Nucleus accumbens (tissue), 56 donors: ENCODE data around the gene C1orf21.

Experiments
- DNase-seq, 56 donors: peaks; one replicate each; lab custom pipeline; 2025; lab: John Stamatoyannopoulos, UW

Gene C1orf21

GRCh38 chr1:184617433-184618029 lies 230.7 kb downstream of the C1orf21 start:
- DNase-seq = no peak

- DNase-seq = no peak
Observed at GRCh38 chr1:184618851-184619250, 232.0 kb downstream of the C1orf21 start.

GRCh38 chr1:184620469-184620868 lies 233.6 kb downstream of the C1orf21 start:
- no peak for DNase-seq

DNA sequence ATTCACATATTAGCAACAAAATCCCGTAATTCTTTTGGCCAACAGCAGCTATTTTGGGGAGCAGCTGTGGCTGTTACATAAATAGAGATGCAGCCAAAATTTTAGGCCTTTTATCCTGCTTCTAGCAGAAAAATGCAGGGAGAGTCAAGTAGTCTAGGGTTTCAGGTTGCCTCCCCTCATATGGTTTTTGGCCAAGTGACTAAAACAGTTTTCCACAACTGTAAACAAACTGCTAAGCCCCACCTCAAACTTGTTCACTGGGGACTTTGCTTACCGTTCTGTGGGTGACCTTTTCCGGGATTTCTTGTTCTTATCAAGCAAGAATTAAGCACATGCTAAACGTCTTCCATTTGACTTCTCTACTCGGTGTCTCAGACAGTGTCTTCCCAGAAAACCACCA lies 234.4 kb downstream of the C1orf21 start:
- no peak for DNase-seq

DNA sequence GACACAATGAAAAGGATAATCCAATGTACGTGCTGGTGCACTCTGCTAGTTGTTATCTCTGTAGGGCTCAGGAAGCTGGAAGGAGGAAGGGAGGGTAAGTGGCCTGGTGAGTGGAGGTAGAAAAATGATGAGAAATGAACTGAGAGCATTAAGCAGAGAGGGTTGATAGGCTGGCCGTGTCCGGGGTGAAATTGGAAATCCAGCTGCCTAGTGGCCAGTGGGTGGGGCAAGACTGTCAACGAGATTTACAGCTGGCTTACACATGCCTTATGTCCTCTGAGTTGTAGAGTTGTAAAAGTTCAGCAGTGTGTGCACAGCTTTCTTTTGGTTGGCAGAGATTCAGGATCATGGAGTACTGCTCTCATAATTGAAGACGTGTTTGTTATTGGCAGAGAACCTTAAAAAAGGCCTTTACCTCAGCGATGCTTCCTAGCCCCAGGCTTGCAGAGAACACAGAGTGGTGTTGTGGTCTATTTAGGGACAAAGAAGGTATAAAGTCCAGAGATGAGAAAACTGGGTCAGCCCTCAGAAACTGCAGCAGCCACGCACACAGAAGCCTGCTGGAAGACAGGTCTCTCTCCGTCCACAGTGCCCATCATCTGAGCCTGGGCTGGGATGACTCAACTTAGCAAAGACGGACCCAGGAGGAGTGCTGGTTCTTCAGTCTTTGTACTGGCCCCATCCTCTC lies 235.5 kb downstream of the C1orf21 start:
- DNase-seq = no peak

DNA sequence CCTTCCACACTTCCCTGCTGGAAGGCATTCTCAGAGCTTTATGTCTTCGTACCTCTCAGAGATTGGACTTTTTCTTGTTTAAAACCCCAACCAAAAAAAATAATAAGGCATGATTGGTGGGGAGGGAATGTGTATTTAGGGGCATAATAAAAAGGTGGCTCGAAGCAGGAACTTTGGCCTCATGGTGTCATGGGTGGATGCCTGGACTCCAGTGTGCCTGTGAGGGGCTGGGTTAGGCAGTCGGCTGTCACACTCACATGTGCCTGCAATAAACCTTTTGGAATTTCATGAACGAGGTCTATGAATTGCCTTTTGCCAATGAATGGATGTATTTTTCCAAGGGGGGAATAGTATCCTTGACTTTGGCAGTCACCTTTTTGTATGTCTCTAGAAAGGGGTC lies 236.6 kb downstream of the C1orf21 start:
- no peak for DNase-seq

DNA sequence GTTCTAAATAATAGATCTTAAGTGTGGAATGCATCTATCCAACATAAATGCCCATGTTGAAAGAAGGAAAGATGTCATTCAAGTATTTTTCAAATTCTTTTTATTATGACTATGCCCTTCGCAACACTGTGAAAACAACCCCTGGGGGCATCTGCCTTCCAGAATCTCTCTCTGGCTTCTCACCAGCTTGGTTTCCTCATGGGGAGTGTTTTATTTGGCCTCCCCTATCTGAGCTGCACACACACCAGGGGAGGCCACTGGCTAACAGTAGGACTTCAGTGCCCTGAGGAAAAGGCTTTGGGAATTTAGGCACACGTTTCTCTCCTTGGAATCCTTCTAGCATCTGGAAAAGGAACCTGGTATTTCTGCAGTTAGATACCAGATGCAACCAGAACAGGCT lies 237.2 kb downstream of the C1orf21 start:
- no peak for DNase-seq

DNA sequence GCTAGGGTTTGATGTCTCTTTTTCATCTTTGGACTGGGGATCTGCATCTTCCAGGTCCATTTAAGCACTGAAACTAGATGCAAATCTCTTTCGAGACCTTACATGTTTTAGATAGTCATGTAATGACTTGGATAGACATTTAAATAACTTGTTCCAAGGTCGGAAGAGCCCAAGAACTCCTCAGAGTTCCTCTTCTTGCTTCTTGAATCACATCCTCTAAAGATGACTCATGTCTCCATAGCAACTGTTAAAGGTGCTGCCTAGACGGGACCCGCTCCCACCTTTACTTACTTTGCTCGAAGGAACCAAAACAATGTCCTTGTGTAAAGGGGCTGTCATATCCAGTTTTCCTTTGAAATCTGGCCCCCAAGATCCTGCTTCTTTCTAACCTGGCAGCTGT lies 237.8 kb downstream of the C1orf21 start:
- no peak for DNase-seq

- no peak for DNase-seq
Observed at GRCh38 chr1:184625271-184625670, 238.4 kb downstream of the C1orf21 start.

DNA sequence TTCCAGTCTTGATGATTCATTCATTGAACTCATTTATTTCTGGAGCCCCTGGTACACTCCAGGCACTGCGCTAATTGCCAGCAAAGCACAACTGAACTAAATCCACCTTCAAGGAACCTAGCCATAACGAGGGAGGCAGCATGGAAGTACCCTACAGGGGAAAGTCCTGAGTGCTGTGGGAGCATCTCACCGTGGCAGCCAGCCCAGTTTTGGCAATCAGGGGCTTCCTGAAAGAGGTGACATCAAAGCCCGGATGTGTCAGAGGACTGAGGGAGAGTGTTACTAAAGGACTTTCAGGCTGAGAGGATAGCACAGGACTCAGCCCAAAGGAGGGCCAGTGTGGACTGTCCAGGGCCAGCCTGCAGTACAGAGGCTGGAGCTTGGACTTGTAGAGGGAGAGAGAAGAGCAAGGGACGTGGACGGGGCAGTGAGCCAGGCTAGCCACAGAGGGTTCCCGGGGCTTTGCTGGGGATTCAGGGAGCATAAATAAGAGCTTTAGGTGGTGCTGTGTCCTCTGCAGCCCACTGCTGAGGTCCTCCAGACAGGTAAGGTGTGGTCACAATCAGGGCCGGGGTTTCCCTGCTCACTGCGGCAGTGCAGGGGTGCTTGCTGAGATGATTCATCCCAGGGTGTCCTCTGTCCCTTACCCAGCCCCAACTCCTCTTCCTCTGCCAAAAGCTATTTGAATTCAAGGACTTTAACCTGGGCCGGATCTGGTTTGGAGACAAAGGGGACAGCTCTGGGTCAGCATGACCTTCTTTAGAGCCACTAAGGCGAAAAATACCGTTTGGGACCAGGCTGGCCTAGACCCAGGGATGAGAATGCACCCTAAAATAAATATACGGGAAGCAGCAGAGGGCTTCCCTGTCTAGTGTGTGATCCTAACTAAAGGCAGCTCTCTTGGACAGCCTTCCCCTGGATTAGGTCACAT lies 239.5 kb downstream of the C1orf21 start:
- DNase-seq = no peak

DNA sequence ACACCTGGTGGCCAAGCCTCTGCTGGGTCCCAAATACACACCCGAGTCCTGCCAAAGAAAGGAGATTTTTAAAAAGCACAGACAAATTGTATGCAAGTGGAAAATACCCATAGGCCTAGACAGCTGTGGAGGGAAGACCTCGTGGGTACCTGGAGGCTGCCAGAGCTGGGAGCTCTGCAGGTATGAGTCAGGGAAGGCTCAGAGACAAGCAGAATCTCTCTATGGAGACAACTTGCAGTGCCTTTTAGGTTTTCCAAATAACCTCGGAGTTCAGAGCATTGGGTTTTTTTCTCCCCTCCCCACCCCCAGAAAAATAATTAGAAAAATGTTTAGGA lies 240.1 kb downstream of the C1orf21 start:
- no peak for DNase-seq

- DNase-seq = no peak
Observed at GRCh38 chr1:184629266-184629665, 242.4 kb downstream of the C1orf21 start.

GRCh38 chr1:184630679-184631060 lies 243.8 kb downstream of the C1orf21 start:
- DNase-seq = no peak

- no peak for DNase-seq
Observed at GRCh38 chr1:184632415-184633175, 245.8 kb downstream of the C1orf21 start.

DNA sequence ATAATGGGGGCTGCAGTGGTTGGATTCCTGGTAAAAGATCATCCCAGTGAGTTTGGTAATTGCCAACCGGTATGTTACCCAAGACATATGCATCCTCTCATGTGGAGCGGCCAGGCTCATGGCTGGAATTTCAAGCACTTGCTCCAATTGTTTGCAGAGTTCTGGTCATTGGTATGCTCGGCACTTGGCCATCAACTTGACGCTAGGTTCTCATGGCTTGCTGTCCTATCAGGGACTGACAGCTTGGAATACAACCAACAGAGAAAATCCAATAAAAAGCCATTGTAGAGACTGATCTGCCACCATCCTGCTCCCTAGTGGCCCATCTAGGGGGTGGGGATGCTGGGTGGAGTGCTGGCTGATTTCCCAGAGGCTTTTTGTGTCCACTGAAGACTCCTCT lies 247.0 kb downstream of the C1orf21 start:
- no peak for DNase-seq

DNA sequence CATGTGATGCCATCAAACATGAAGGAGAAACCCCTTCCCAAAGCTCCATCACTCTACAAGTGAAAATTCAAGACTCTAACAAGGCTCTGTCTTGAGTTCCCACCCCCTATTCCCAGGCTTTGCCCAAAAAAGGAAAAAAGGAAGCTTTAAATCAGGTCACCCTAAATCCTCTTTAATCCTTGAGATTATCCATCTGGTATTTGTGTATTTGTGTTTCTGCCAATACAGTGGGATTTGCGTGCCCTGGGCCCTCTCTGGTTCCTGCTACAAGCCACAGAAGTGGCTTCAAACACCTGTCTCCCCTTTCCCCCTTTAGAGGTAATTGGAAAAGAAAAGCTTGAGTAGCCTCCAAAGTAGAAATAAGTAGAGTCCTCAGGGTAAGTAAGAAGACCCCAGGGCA lies 247.5 kb downstream of the C1orf21 start:
- DNase-seq = no peak

GRCh38 chr1:184635347-184635979 lies 248.6 kb downstream of the C1orf21 start:
- no peak for DNase-seq

- DNase-seq = peak in 5 of 56 donors; percentile 14 to 40 (median 27)
Observed at GRCh38 chr1:184635980-184636431, 249.2 kb downstream of the C1orf21 start.

DNA sequence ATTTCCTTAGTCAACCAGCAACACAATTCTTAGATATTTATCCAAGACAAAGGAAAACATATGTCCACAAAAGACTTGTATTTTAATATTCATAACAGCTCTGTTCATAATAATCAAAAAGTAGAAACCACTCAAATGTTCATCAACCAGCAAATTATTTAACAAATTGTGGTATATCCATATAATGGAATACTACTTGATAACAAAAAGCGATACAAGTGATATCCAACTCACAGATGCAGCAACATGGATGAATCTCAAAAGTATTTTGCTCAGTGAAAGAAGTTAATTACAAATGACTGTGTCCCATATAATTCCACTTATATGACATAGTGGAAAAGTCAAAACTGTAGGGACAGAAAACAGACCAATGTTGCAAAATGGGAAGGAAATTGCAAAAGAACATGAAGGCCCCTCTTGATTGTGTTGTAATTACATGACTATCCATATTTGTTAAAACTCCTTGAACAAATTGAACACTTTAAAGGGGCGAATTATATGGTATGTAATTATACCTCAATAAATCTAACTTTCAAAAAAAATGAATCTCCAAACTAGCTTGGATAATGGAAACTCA lies 250.9 kb downstream of the C1orf21 start:
- DNase-seq = no peak

DNA sequence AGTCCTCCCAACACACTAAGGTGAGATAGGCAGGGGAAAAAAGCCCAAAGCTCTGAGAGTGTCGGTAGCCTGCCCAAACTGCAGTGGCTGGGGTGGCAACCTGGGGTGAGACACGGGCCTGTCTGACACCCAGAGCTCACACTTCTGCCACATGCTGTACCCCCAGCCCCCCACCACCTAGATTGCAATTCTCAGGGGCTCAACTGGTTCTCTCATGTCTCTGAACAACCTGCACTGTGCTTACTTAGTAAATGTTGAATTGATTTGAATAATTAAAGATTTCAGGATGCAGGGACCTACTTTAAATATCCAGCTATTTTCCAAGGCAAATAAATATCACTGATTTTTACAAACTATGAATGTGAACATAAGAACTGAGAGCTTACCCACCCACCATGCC lies 252.4 kb downstream of the C1orf21 start:
- no peak for DNase-seq
